ENCODE measurements around the gene EVC2. TPM values are rescaled to one million over a fixed set of nuclear protein-coding genes. Genes with fewer than 3 reads are reported as not detected.

The EVC2 gene
- polyA plus RNA-seq, 4 donors = 8.6 to 9.9 (median 9.1) TPM

DNA sequence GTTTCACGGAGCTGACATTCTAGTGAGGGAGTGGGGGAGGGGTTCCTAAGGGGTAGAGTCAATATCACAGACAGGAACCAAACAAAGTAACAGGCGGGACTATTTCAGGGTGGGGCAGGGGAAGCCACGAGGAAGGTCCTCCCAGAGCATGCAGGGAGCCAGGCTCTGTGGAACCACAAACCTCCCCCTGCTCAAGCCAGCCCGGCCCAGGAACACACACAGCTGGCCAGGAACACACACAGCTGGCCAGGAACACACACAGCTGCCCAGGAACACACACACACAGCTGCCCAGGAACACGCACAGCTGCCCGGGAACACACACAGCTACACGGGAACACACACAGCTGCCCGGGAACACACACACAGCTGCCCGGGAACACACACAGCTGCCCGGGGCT is 24.8 kb downstream of the EVC2 start:
- no peak for DNase-seq (ENCODE audit: low read depth in 4 of 4, low spot score in 3 of 4)

DNA sequence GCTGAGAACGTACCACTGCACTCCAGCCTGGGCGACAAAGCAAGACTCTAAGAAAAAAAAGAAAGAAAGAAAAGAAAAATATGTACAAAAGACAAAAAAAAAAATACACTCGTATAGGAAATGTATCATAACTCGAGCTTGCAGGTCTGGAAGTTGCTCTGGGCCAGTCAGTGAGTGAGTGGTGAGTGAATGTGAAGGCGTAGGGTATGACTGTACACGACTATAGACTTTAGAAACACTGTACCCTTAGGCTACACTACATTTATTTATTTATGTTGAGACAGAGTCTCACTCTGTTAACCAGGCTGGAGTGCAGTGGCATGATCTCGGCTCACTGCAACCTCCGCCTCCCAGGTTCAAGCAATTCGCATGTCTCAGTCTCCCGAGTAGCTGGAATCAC is 29.4 kb downstream of the EVC2 start:
- no peak for DNase-seq (ENCODE audit: low read depth in 4 of 4, low spot score in 3 of 4)

DNA sequence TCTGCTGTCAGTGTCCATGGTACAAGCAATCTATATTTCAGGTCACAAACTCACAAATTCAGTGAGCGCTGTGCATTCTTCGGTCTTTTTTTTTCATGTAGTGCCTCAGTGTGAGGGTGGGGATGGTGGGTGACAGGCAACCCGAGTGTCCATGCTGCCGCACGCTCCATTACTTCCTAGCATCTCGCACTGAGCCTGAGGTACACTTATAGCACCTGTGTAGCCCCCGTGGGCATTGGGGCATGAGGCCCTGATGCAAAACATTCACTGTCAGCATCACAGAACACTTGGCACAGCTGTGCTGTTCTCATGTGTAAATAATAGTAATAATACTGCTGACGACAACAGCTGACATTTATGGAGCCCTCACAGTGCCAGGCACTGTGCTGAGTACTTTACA is 31.6 kb downstream of the EVC2 start:
- DNase-seq (ENCODE audit: low read depth in 4 of 4, low spot score in 3 of 4) = no peak

DNA sequence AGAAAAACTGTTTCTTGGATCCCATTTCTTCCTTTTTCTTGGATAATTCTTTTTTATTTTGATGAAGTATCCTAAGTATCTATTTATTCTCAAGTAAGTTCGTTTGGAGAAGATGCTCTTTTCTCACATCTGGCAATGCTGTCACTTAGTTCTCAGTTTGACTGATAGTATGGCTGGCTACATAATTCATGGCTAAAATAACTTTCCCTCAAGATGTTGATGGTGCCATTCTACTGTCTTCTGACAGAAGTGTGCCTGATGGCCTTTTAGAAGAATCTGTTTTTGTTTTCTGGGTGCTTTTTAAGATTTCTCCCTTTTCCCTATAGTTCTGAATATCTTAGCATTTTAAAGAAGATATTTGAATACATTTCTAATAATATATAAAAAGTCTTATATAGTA is 41.6 kb downstream of the EVC2 start:
- no peak for DNase-seq (ENCODE audit: low read depth in 4 of 4, low spot score in 3 of 4)

DNA sequence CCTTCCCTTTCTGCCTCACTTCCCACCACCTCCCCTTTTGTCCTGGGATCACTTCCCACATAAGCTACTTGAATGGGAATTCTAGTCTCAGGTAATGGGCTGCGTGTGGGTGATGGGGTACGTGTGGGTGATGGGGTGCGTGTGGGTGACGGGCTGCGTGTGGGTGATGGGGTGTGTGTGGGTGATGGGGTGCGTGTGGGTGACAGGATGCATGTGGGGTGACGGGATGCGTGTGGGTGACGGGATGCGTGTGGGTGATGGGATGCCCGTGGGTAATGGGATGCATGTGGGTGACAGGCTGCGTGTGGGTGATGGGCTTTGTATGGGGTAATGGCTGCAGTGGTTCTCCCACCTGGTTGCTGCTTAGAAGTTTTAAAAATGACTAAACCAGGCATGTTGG is 43.6 kb downstream of the EVC2 start:
- DNase-seq (ENCODE audit: low read depth in 4 of 4, low spot score in 3 of 4) = no peak

DNA sequence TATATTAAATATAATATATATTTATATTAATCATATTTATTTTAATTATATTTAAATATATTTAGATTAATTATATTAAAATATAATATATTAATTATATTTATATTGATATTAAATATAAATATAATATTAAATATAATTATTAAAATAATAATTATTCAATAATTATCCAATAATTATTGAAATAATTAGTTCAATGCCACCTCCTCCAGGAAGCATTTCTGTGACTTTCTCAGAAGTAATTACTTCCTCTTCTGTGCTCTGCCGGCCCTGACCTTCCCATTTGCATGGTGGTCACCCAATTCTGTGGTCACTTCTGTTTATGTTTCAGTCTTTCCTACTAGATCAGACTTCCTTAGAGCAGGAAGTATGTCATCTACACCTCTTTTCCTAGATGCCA is 45.8 kb downstream of the EVC2 start:
- no peak for DNase-seq (ENCODE audit: low read depth in 4 of 4, low spot score in 3 of 4)

DNA sequence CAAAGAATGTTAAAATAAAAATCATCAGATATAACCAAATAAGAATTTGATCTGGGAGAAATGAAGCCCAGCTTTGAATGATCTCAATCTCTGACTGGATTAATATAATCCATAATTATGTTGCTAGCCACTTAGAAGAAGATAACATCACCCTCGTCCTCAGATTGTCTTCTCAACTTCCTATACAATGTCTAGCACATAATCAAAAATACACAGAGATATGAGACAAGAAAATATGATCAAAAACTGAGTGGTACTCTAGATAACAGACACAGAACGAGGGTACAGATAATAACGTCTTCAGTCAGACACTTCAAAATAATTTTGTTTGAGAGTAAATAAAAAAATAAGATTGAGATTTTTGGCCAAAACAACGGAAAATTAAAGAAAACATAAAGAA is 47.1 kb downstream of the EVC2 start:
- DNase-seq (ENCODE audit: low read depth in 4 of 4, low spot score in 3 of 4) = no peak

DNA sequence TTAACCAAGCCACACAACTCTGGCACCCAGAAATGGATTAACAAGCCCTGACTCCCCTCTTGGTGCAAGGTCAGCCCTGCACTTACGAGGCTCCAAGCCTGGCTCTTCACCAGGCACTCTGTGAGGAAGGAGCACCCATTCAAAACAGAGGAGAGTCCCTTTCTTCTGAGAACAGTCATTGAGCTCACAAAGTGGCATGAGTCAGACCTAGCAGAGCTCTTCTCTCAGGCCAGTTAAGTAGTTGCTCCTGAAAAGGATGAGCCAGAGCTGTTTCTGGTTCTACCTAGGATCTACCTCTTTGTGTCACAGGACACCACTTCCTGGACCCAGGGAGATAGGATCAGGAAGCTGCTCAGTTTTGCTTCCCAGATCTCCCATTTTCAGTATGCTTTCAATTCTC is 48.2 kb downstream of the EVC2 start:
- DNase-seq (ENCODE audit: low read depth in 4 of 4, low spot score in 3 of 4) = no peak

DNA sequence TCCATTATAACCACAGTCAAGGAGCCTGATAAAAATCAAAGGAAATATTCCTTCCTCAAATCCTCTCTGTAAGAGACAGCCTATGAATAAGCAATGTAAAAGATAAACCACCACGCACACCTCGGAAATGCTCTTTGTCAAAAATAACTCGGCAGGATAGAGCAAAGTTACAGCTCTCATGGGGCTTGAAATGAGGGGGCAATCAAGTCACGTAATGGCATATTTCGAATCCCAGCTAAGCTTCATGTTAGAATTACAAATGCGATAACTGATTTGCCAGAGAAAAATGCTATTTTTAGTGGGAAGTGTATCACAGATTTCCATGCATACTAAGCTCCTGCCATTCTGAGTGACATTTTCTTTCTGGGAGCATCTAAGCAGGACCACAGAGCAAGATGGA is 49.4 kb downstream of the EVC2 start:
- no peak for DNase-seq (ENCODE audit: low read depth in 4 of 4, low spot score in 3 of 4)

DNA sequence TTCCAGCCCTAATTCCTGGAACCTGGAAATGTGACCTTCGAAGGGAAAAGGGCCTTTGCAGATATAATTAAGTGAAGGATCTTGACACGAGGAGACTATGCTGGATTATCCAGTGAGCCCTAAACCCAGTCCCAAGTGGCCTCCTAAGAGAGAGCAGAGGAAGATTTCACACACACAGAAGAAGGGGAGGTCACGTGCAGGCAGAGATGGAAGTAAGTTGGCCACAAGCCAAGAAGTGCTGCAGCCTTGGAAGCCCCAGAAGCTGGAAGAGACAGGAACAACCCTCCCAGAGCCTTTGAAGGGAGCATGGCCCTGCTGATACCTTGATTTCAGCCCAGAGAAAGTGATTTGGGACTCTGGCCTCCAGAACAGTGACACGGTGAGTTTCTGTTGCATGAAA is 51.9 kb downstream of the EVC2 start:
- DNase-seq (ENCODE audit: low read depth in 4 of 4, low spot score in 3 of 4) = no peak

DNA sequence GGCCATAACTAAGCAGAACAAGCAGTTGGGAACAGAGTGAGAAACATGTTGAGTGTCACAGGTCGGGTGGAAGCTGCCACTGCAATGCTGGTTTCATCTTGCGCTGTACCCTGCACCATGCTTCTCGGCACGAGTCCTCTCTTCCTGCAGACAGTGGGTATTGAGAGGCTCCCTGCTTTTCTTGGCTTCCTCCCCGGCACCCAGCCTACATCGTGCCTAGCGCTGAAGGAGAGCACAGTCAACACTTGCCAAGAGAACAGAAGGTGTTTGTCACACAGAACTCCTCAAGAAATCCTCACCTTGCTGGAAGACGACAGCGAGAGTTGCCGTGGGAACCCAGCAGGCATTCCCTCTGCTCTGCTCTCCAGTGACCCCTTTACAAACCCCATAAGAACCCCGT is 53.6 kb downstream of the EVC2 start:
- no peak for DNase-seq (ENCODE audit: low read depth in 4 of 4, low spot score in 3 of 4)

DNA sequence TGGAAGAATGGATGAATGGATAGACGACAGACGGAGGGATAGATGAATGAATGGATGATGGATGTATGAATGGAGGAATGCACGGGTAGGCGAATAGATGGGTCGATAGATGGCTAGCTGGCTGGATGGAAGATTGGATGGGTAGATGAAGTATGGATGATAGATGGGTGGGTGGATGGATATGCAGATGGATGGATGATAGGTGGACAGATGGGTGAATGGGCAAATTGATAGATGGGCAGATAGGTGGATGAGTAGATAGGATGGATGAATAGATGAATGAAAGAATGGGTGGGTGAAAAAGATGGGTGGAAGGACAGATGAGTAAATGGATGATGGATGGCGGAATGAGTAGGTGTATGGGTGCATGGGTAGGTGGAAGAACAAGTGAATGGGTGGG is 57.3 kb downstream of the EVC2 start:
- no peak for DNase-seq (ENCODE audit: low read depth in 4 of 4, low spot score in 3 of 4)

DNA sequence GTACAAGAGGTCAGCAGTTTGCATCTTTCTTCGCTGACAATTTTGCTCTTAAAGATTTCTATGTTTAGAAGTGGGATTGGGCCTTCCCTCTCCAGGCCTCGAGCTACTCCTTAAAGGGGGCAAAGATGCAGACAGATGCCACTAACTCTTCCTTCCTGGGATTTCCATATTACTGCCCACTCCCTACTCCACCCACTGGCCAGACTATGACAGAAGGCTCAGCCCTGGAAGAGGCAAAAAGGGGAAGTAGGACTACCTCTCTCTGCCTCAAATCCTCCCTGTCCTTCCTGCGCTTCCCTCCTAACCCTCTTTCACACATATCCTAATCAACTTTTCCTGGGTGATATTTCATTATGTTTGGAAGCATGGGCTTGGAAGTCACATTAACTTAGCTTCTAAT is 58.3 kb downstream of the EVC2 start:
- no peak for DNase-seq (ENCODE audit: low read depth in 4 of 4, low spot score in 3 of 4)

DNA sequence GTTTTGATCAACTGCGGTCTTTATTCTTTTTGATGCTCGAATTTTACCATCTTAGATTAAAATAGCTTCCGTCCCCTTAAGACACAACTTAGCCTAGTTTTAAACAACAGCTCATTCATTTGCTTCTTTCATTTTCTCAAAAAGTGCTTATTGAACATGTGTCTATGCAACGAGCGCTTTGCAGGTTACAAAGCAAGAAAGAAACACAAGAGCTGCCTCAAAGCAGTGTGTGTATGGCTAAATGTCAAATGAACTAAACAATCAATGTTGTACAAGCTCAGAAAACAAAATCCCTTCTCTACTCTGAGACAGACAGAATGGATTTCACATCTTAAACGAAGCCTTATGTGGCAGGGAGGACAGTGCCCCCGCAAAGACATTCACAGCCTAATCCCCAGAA is 61.0 kb downstream of the EVC2 start:
- no peak for DNase-seq (ENCODE audit: low read depth in 4 of 4, low spot score in 3 of 4)

DNA sequence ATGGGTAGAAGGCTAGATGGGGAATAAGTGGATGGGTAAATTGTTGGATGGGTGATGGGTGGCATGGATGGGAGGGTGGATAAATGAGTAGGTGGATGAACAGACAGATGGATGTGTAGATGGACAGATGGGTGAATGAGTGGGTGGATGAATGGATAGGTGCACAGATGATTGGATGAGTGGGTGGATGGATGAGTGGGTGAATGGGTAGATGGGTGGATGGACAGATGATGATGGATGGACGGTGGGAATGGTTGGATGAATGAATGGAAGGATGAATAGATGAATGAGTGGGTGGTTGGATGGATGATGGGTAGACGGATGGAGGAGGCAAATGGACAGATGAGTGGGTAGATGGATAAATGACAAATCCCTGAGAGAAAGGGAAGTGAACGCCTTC is 68.3 kb downstream of the EVC2 start:
- no peak for DNase-seq (ENCODE audit: low read depth in 4 of 4, low spot score in 3 of 4)

DNA sequence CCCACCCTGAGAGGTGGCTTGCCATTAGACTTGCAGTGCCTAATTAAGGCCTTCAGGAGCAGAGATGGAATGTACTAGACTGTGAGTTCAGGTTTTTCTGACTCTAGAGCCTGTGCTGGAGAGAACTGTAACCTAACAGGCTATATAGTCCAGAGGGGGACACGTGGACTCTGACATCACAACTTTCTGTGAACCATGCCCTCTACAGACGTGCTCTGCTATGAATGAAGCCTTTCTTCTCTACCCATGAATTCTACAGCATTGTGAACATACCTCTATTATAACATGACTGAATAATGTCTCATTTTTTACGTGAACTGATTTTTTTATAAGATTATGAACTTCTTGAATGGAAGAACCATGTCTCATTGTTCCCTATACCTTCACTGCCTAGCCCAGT is 68.8 kb downstream of the EVC2 start:
- DNase-seq (ENCODE audit: low read depth in 4 of 4, low spot score in 3 of 4) = no peak

DNA sequence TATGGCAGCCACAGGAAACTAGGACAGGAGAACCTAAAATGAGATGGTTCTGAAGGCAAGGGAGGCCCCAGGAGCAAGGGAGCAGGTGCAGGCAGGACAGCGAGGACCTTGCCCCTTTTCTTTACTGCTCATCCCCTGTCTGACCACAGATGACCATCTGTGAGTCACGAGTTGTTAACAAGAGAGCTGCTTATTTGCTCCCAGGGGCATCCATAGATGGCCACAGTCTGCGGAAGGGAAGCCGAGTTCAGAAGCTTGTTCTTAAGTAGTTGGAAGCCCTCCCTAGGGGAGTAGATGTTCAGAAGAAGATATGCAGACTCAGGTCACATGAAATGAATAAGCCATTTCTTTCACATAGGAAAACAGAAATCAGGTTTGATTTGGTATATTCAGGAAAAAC is 69.4 kb downstream of the EVC2 start:
- no peak for DNase-seq (ENCODE audit: low read depth in 4 of 4, low spot score in 3 of 4)

DNA sequence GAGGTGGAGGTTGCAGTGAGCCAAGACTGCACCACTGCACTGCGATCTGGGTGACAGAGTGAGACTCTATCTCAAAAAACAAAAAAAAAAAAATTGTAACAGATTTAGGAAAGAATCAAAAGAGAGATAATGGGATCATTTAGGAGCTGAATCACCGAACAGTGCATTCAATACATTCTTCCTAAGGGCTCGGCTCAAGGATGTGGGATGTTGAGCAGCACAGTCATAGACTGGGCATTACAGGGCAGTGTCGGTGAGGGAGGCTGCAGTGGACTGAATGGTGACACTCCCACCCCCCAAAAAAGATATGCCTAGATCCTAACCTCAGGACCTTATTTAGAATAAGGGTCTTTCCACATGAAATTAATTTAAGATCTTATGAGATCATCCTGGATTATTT is 70.0 kb downstream of the EVC2 start:
- no peak for DNase-seq (ENCODE audit: low read depth in 4 of 4, low spot score in 3 of 4)

DNA sequence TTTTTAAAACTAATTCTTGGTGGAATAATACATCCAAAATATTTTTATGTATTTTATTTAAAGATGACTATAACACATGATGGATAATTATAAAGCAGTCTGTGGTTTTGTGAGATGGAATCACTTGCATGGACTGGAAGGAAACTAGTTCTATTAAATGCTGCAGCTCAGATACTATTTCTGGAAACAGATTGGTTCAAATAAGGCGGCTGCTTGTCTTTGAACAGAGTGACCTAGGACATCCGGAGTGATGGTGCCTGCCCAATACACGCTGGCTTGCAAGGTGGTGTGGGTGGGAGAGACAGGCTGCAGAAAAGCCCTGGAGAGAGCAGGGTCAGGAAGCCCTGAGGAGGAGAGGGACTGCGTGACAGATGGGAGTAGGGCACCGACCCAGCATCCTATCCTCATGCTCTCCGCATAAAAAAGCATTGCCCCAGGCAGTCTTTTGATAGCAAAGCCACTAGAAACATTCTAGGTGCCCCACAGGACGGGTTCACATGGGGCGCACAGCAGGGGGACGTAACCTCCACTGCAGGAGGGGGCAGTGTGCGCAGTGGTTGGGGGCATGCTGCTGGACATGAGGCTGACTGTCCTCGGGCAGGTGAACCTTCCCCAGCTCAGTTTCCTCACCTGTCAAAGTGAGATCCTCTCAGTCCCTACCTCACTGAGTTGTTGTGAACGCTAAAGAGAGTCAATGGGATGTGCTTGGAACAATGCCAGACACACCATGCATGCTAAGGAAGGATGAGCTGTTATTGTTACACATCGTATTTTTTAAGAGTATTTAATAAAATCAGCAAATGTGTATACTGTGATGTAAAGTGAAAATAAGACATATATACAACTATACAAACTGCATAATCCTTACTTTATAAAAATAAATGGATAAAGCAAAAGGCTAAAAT is 71.3 kb downstream of the EVC2 start:
- DNase-seq (ENCODE audit: low read depth in 4 of 4, low spot score in 3 of 4) = no peak

DNA sequence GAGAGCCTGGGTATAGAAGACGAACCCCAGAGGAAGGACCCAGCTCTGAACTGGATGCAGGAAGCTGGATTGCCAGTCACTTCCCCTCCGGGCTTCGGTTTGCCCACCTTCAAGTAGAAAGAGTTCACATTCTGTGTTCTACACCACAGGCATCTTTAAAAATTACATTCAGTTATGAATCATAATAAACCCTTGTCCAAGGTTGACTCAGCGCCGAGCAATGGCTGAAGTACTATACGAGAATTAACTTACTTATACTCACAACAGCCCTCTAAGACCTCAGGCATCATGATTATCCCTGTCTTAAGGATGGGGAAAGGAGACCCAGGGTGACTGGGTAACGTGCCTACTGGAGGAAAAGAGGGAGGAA is 72.5 kb downstream of the EVC2 start:
- no peak for DNase-seq (ENCODE audit: low read depth in 4 of 4, low spot score in 3 of 4)

DNA sequence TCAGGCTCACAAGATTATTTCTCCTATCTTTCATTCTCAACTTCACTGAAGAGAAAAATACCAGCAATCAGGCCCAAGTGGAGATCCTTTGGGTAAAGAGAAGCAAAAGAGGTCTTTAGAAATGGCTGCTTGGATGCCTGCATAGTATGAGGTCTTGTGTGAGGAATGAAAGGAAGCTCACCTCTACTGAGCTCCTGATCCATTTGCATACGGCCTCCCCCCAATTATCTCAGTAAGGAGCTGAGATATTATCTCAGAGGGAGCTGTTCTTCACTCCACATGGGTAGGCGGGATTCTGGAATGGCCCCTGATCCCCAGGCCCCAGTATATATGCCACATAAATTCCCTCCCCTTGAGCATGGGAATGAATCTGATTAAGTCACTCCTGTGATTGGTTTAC is 75.8 kb downstream of the EVC2 start:
- no peak for DNase-seq (ENCODE audit: low read depth in 4 of 4, low spot score in 3 of 4)

DNA sequence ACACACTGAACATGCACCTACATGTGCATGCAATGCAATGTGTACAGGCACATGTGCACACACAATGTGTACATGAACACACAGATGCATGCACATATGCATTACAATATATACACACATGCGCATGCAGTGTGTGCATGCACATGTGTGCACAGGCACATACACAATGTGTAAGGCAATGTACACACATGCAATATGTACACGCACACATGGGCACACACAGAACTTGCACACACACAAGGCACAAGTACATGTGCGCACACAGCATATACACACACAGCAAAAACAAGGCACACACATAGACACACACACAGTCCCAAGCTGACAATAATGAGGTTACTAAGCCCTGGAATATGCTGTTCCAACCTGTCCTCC is 76.3 kb downstream of the EVC2 start:
- no peak for DNase-seq (ENCODE audit: low read depth in 4 of 4, low spot score in 3 of 4)
